Endothelial cell (in vitro differentiated cells): Measurements from ENCODE around the gene HBE1. TPM values are rescaled to one million over a fixed set of nuclear protein-coding genes. Genes with fewer than 3 reads are reported as not detected.
"Not testable (repeated sequence)": the region's sequence is repeated elsewhere in the genome, so short reads cannot be mapped to it uniquely, and the experiment has no call there.

Experiments
- DNase-seq: peaks from one replicate; pipeline ENCODE4 v3.0.0; 2021; ENCODE audit warnings: low spot score
- H3K27ac Mint-ChIP-seq: one replicate; pipeline ENCODE4 v1.8.0; 2021; ENCODE audit warnings: mixed read lengths, inconsistent platforms; ENCODE audit not compliant: unreplicated experiment
- H3K27me3 Mint-ChIP-seq: one replicate; pipeline ENCODE4 v1.8.0; 2021; ENCODE audit warnings: mild to moderate bottlenecking, moderate library complexity, mixed read lengths, inconsistent platforms; ENCODE audit not compliant: unreplicated experiment
- H3K36me3 Mint-ChIP-seq: one replicate; pipeline ENCODE4 v1.8.0; 2021; ENCODE audit warnings: mild to moderate bottlenecking, low read depth, mixed read lengths, inconsistent platforms; ENCODE audit not compliant: unreplicated experiment
- H3K4me1 Mint-ChIP-seq: one replicate; pipeline ENCODE4 v1.8.0; 2021; ENCODE audit warnings: mild to moderate bottlenecking, mixed read lengths, inconsistent platforms; ENCODE audit not compliant: unreplicated experiment
- H3K4me3 Mint-ChIP-seq: one replicate; pipeline ENCODE4 v1.8.0; 2021; ENCODE audit warnings: mild to moderate bottlenecking, mixed read lengths, inconsistent platforms; ENCODE audit not compliant: unreplicated experiment
- H3K9me3 Mint-ChIP-seq: one replicate; pipeline ENCODE4 v1.8.0; 2021; ENCODE audit warnings: mixed read lengths, inconsistent platforms; ENCODE audit not compliant: unreplicated experiment
- CTCF ChIP-seq: fragments of 200-600 bp; sonication (generic); IDR thresholded peaks from one replicate; pipeline ENCODE4 v1.5.0; 2021; ENCODE audit warnings: antibody characterized with exemption; ENCODE audit not compliant: unreplicated experiment
- long read RNA-seq: library from polyadenylated mRNA; unstranded; transcript quantifications from one replicate; pipeline ENCODE4 v2.0.0, GENCODE V29; 2020; ENCODE audit not compliant: unreplicated experiment
- total RNA-seq: library from RNA; stranded (reverse); fragmentation: NEBNext Ultra II Directional; extraction: Animal tissue kit (Norgen Biotek cat#: 25700); gene quantifications from one replicate; pipeline ENCODE4 v1.2.1, GENCODE V29; 2021; ENCODE audit not compliant: unreplicated experiment

The HBE1 gene
- total RNA-seq = not detected
- long read RNA-seq = 0 reads

GRCh38 chr11:5269715-5270147 lies at the start of gene HBE1:
TSS of gene HBE1 (minus strand) at chr11:5269945. CDS start at chr11:5269890, 55 bp downstream.
- Mint-ChIP-seq H3K27me3 (no peaks in the 10 kb centered on the region), H3K36me3 (no peaks in the 10 kb centered on the region), H3K9me3 (no peaks in the 10 kb centered on the region), H3K4me3 (no peak within 1 kb of the TSS), H3K4me1 (no peaks in the 10 kb centered on the region), H3K27ac (no peak within 1 kb of the TSS)
- DNase-seq = no peak
- no peak for TF ChIP-seq CTCF

DNA sequence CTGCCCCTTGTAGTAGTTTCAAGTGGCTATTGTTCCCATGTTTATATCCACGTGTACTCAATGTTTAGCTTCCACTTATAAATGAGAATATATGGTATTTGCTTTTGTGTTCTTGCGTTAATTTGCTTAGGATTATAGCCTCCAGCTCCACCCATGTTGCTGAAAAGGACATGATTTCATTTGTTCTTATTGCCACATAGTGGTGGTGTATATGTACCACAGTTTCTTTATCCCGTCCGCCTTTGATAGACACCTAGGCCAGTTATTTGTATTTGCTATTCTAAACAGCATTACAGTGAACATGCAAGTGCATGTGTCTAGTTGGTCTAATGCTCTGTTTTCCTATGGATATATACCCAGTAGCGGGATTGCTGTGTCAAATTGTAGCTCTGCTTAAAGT lies 47.5 kb upstream of the HBE1 start:
- Mint-ChIP-seq H3K4me1 (no peaks in the 10 kb centered on the region), H3K4me3 (no peak overlapping the region), H3K36me3 (no peaks in the 10 kb centered on the region), H3K27me3 (no peaks in the 10 kb centered on the region), H3K27ac (no peak overlapping the region), H3K9me3 (no peaks in the 10 kb centered on the region)
- no peak for DNase-seq
- no peak for TF ChIP-seq CTCF

GRCh38 chr11:5313326-5314023 lies 43.7 kb upstream of the HBE1 start:
- not testable (repeated sequence) for H3K4me1 Mint-ChIP-seq, H3K4me3 Mint-ChIP-seq, H3K27ac Mint-ChIP-seq, H3K9me3 Mint-ChIP-seq, DNase-seq, H3K36me3 Mint-ChIP-seq, H3K27me3 Mint-ChIP-seq

DNA sequence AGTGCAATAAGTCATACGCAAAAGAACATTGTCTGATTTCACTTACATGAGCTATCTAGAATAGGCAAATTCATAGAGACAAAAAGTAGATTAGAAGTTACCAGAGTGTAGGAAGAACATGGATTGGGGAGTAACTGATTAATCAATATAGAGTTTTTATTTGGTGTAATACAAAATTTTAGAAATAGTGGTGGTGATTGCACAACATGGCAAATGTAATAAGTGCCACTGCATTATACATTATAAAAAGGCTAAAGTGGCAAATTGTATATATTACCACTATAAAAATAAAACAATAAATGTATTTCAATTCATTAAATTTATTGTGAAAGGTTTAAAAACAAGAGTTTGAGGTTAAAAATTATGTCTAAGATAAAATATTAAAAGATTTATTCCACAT lies 40.7 kb upstream of the HBE1 start:
- TF ChIP-seq CTCF = no peak
- no peaks in the 10 kb centered on the region for H3K4me1 Mint-ChIP-seq
- DNase-seq = no peak
- H3K4me3 Mint-ChIP-seq = no peak overlapping the region
- H3K27ac Mint-ChIP-seq = no peak overlapping the region
- no peaks in the 10 kb centered on the region for H3K27me3 Mint-ChIP-seq
- H3K9me3 Mint-ChIP-seq = no peaks in the 10 kb centered on the region
- H3K36me3 Mint-ChIP-seq = no peaks in the 10 kb centered on the region

DNA sequence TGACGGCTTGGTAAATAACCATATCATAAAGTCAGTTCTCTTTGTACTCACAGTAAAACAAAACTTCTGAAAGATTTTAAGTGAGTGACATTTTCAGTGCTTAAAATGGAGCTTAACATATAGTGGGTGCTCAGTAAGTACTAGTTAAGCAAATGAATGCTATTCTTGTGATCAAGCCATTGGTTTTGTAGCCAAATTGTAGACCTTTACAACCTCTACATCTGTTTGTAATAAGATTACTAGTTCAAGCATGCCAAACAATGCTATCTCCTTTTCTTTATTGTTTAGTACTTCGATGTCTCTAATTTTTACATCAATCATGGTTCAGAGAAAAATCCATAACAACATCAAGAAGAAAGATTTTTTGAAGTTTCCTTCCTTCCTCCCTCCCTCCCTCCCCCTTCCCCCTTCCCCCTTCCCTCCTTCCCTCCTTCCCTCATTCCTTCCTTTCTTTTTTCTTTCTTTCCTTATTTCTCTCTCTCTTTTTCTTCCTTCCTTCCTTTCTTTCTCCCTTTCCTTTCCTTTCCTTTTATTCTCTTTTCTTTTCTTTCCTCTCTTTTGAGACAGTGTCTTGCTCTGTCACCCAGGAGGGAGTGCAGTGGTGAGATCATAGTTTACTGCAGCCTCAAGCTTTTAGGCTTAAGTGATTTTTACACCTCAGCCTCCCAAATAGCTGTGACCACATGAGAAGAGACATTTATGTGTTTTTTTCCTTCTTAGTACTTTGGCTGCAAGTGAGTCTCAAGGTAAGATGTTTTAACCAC lies 37.7 kb upstream of the HBE1 start:
- TF ChIP-seq CTCF = no peak
- no peak overlapping the region for H3K27ac Mint-ChIP-seq

More for the DNA sequence above, 37.7 kb upstream of the HBE1 start:
- no peaks in the 10 kb centered on the region for H3K27me3 Mint-ChIP-seq
- H3K4me1 Mint-ChIP-seq = no peaks in the 10 kb centered on the region
- DNase-seq = no peak
- no peaks in the 10 kb centered on the region for H3K9me3 Mint-ChIP-seq
- no peaks in the 10 kb centered on the region for H3K36me3 Mint-ChIP-seq
- no peak overlapping the region for H3K4me3 Mint-ChIP-seq
